Gastroesophageal sphincter (tissue), 3 donors: ENCODE measurements around the gene ADGRE3.

Experiments
- EP300 ChIP-seq: sonication (generic); formaldehyde crosslinking; IDR thresholded peaks from one replicate; pipeline ENCODE4 v1.6.1; 2017; ENCODE audit warnings: antibody characterized with exemption, mild to moderate bottlenecking
- POLR2A ChIP-seq, 2 donors: fragments of 450-650 bp; IDR thresholded peaks; one replicate each; pipeline ENCODE4 v1.6.1; 2017; ENCODE audit warnings: antibody characterized with exemption in 2 of 2, mild to moderate bottlenecking in 2 of 2, moderate library complexity in 1 of 2
- POLR2AphosphoS5 ChIP-seq: sonication (generic); formaldehyde crosslinking; IDR thresholded peaks from one replicate; pipeline ENCODE4 v1.6.1; 2017; ENCODE audit warnings: antibody characterized with exemption
- TF ChIP-seq, protein P1 (sequence below), 4 experiments: fragments of 200-600 bp in 2 of 4; fragments of 450-650 bp in 2 of 4; sonication (generic) in 1 of 4; IDR thresholded peaks; one replicate each; pipeline ENCODE4 v1.5.1; 2017 to 2019; ENCODE audit warnings: antibody characterized with exemption in 4 of 4, mild to moderate bottlenecking in 2 of 4, moderate library complexity in 2 of 4

DNA sequence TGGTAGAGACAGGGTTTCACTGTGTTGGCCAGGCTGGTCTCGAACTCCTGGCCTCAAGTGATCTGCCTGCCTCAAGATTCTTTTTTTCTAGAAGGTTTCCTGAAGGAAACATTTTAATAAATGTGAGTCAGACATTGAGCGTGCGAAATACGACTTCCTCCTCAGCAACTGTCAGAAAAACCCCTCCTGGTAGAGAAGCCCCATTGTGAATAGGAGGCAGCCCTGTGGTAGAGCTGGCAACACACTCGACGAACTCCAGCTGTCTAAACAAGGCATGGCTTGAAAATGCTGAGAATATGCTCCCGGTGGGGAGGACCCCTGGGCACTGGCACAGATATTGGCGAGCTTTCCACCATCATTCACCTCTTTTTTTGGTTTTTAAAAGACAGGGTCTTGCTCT lies 25.0 kb upstream of the ADGRE3 start:
- TF ChIP-seq, protein P1, sequence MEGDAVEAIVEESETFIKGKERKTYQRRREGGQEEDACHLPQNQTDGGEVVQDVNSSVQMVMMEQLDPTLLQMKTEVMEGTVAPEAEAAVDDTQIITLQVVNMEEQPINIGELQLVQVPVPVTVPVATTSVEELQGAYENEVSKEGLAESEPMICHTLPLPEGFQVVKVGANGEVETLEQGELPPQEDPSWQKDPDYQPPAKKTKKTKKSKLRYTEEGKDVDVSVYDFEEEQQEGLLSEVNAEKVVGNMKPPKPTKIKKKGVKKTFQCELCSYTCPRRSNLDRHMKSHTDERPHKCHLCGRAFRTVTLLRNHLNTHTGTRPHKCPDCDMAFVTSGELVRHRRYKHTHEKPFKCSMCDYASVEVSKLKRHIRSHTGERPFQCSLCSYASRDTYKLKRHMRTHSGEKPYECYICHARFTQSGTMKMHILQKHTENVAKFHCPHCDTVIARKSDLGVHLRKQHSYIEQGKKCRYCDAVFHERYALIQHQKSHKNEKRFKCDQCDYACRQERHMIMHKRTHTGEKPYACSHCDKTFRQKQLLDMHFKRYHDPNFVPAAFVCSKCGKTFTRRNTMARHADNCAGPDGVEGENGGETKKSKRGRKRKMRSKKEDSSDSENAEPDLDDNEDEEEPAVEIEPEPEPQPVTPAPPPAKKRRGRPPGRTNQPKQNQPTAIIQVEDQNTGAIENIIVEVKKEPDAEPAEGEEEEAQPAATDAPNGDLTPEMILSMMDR (IDR thresholded peaks at IDR 0.05): no peak
- no peak for TF ChIP-seq POLR2A (IDR thresholded peaks at IDR 0.05)
- TF ChIP-seq POLR2AphosphoS5: no peak
- no peak for TF ChIP-seq EP300
